PC-3 (cell line): ENCODE results near the gene PDS5B. TPM values are rescaled to one million over a fixed set of nuclear protein-coding genes. Genes with fewer than 3 reads are reported as not detected.

Experiments used
- ATAC-seq: fragments of 200-7000 bp; cut with Tn5 transposase; 2 replicates; pipeline ENCODE4 v1.9.1; 2020; ENCODE audit warnings: mild to moderate bottlenecking, moderate library complexity
- BruUV-seq: library from RNA; stranded (reverse); fragments of 400-500 nt; replicated peaks from 2 replicates; lab custom pipeline; 2021; lab: Mats Ljungman, UMichigan
- CTCF ChIA-PET: fragments of 300-600 bp; sonication (Branson Sonifier 250); formaldehyde crosslinking; loops from one replicate; lab custom pipeline; 2022; ENCODE audit warnings: antibody characterized with exemption; lab: Charles Lee
- POLR2A ChIA-PET: fragments of 300-600 bp; sonication (Branson Sonifier 250); formaldehyde crosslinking; loops from one replicate; lab custom pipeline; 2022; ENCODE audit warnings: antibody characterized with exemption; ENCODE audit not compliant: unreplicated experiment; lab: Charles Lee
- DNase-seq: peaks from one replicate; pipeline ENCODE4 v3.0.0-alpha.2; 2015
- H2AFZ ChIP-seq: fragments of 300-600 bp; sonication (generic); 2 replicates; pipeline ENCODE4 v1.6.0; 2016; ENCODE audit warnings: antibody characterized with exemption, low read length
- H3F3A ChIP-seq: fragments of 300-600 bp; sonication (generic); one replicate; pipeline ENCODE4 v1.6.0; 2017; ENCODE audit warnings: antibody characterized with exemption, low read length, control low read depth, mild to moderate bottlenecking; ENCODE audit not compliant: unreplicated experiment
- H3K27ac ChIP-seq: fragments of 300-600 bp; sonication (generic); 2 replicates; pipeline ENCODE4 v1.5.1; 2016; ENCODE audit warnings: mild to moderate bottlenecking, low read length
- H3K27me3 ChIP-seq: fragments of 300-600 bp; sonication (generic); 2 replicates; pipeline ENCODE4 v1.6.1; 2016; ENCODE audit warnings: low read length, mixed read lengths
- H3K36me3 ChIP-seq: fragments of 300-600 bp; sonication (generic); 2 replicates; pipeline ENCODE4 v1.6.1; 2016; ENCODE audit warnings: low read depth, mixed run types, low read length, mixed read lengths
- H3K4me1 ChIP-seq: fragments of 300-600 bp; sonication (generic); 2 replicates; pipeline ENCODE4 v1.5.1; 2016; ENCODE audit warnings: low read length; ENCODE audit not compliant: insufficient read depth
- H3K4me2 ChIP-seq: fragments of 300-600 bp; sonication (generic); 2 replicates; pipeline ENCODE4 v1.6.0; 2016; ENCODE audit warnings: low read length
- H3K4me3 ChIP-seq: fragments of 300-600 bp; sonication (generic); 2 replicates; pipeline ENCODE4 v1.5.1; 2016; ENCODE audit warnings: mild to moderate bottlenecking, low read length, mixed read lengths
- H3K79me2 ChIP-seq: fragments of 300-600 bp; sonication (generic); 2 replicates; pipeline ENCODE4 v1.6.1; 2017; ENCODE audit warnings: low read length, mixed read lengths
- H3K9ac ChIP-seq: fragments of 300-600 bp; sonication (generic); 2 replicates; pipeline ENCODE4 v1.6.0; 2016; ENCODE audit warnings: mild to moderate bottlenecking, low read length
- H3K9me2 ChIP-seq: fragments of 300-600 bp; sonication (generic); replicated peaks from 2 replicates; pipeline ENCODE4 v1.6.1; 2016; ENCODE audit warnings: mixed run types, low read length, mixed read lengths
- H3K9me3 ChIP-seq: fragments of 300-600 bp; sonication (generic); 2 replicates; pipeline ENCODE4 v1.6.1; 2016; ENCODE audit warnings: low read length, mixed read lengths
- H4K20me1 ChIP-seq: fragments of 300-600 bp; sonication (generic); 2 replicates; pipeline ENCODE4 v1.6.1; 2016; ENCODE audit warnings: low read length, mixed read lengths
- CTCF ChIP-seq: fragments of 300-600 bp; sonication (generic); conservative IDR thresholded peaks from 2 replicates; pipeline ENCODE4 v1.5.1; 2017; ENCODE audit warnings: antibody characterized with exemption, low read depth, mild to moderate bottlenecking, low read length
- EZH2 ChIP-seq: fragments of 300-600 bp; sonication (generic); IDR thresholded peaks from one replicate; pipeline ENCODE4 v1.6.1; 2017; ENCODE audit warnings: antibody characterized with exemption, mild to moderate bottlenecking, low read length; ENCODE audit not compliant: unreplicated experiment
- EZH2phosphoT487 ChIP-seq: fragments of 300-600 bp; sonication (generic); IDR thresholded peaks from 2 replicates; pipeline ENCODE4 v1.6.1; 2018; ENCODE audit warnings: mild to moderate bottlenecking, antibody characterized with exemption, low read length, borderline replicate concordance
- intact Hi-C: fragments of 100-400 bp; cut with micrococcal nuclease; formaldehyde crosslinking; loops from 2 replicates; pipeline ENCODE4 v1.9.0; 2023
- total RNA-seq: library from RNA; depleted of rRNA; stranded (reverse); fragments of >200 nt; gene quantifications from 2 replicates; pipeline ENCODE4 v1.2.3, GENCODE V29; 2014

PDS5B gene
- total RNA-seq, 1 experiment from 2014 or later: 20.3 TPM

GRCh38 chr13:32545083-32545482, 41.2 kb upstream of the PDS5B start:
- POLR2A ChIA-PET: no interaction called here

GRCh38 chr13:32548837-32549236, 37.4 kb upstream of the PDS5B start:
- Histone ChIP-seq H3K27ac (no peak overlapping the region), H3K27me3 (no peaks in the 10 kb centered on the region), H3F3A (no peaks in the 10 kb centered on the region), H3K9me2 (no peaks in the 10 kb centered on the region), H3K79me2 (no peaks in the 10 kb centered on the region), H3K36me3 (no peaks in the 10 kb centered on the region), H3K9me3 (no peaks in the 10 kb centered on the region), H2AFZ (no peak overlapping the region), H3K4me3 (no peak overlapping the region), H3K4me2 (no peak overlapping the region), H3K4me1 (no peaks in the 10 kb centered on the region), H4K20me1 (no peaks in the 10 kb centered on the region), H3K9ac (no peak overlapping the region)
- BruUV-seq: no TSS peak
- TF ChIP-seq CTCF (no peak), EZH2 (no peak), EZH2phosphoT487 (no peak)
- DNase-seq (no peak), ATAC-seq (no peak)
- POLR2A ChIA-PET: no interaction called here
- intact Hi-C loops: no loop called here
- CTCF ChIA-PET: no interaction called here

More at GRCh38 chr13:32545083-32545482, 41.2 kb upstream of the PDS5B start:
- no peak for ATAC-seq
- H4K20me1 ChIP-seq: no peaks in the 10 kb centered on the region
- no peak overlapping the region for H3K4me3 ChIP-seq
- H3K9ac ChIP-seq: no peak overlapping the region
- intact Hi-C loops: no loop called here
- no peaks in the 10 kb centered on the region for H3K36me3 ChIP-seq
- BruUV-seq: no TSS peak
- no peaks in the 10 kb centered on the region for H3K9me2 ChIP-seq
- H3K27ac ChIP-seq: no peak overlapping the region
- H3K4me1 ChIP-seq: no peaks in the 10 kb centered on the region
- no peak overlapping the region for H2AFZ ChIP-seq
- H3F3A ChIP-seq: no peaks in the 10 kb centered on the region
- H3K27me3 ChIP-seq: no peaks in the 10 kb centered on the region
- TF ChIP-seq CTCF: no peak
- H3K4me2 ChIP-seq: no peak overlapping the region
- H3K79me2 ChIP-seq: no peaks in the 10 kb centered on the region
- CTCF ChIA-PET: no interaction called here
- H3K9me3 ChIP-seq: no peaks in the 10 kb centered on the region
- DNase-seq: no peak

GRCh38 chr13:32549788-32550187, 36.5 kb upstream of the PDS5B start:
- H2AFZ ChIP-seq: no peak overlapping the region
- no peak overlapping the region for H3K27ac ChIP-seq
- BruUV-seq: no TSS peak
- H3K4me2 ChIP-seq: no peak overlapping the region
- intact Hi-C loops: no loop called here
- no peaks in the 10 kb centered on the region for H3K9me3 ChIP-seq
- no peaks in the 10 kb centered on the region for H3K27me3 ChIP-seq
- no peaks in the 10 kb centered on the region for H3K36me3 ChIP-seq
- DNase-seq: no peak
- CTCF ChIA-PET: no interaction called here
- POLR2A ChIA-PET: no interaction called here
- no peaks in the 10 kb centered on the region for H3F3A ChIP-seq
- no peak for ATAC-seq
- H3K9me2 ChIP-seq: no peaks in the 10 kb centered on the region
- H3K79me2 ChIP-seq: no peaks in the 10 kb centered on the region
- H3K9ac ChIP-seq: no peak overlapping the region
- no peaks in the 10 kb centered on the region for H3K4me1 ChIP-seq
- TF ChIP-seq EZH2phosphoT487 (no peak), CTCF (no peak), EZH2 (no peak)
- H4K20me1 ChIP-seq: no peaks in the 10 kb centered on the region
- H3K4me3 ChIP-seq: no peak overlapping the region
